Kasumi-1 (cell line): ENCODE results near the gene CERS6.
A peak's percentile ranks its signal among the peaks of the same experiment; 100 is the strongest.

Source experiments
- DNase-seq, 2 experiments: peaks; one replicate each; lab custom pipeline; 2025; lab: John Stamatoyannopoulos, UW

Gene CERS6

DNA sequence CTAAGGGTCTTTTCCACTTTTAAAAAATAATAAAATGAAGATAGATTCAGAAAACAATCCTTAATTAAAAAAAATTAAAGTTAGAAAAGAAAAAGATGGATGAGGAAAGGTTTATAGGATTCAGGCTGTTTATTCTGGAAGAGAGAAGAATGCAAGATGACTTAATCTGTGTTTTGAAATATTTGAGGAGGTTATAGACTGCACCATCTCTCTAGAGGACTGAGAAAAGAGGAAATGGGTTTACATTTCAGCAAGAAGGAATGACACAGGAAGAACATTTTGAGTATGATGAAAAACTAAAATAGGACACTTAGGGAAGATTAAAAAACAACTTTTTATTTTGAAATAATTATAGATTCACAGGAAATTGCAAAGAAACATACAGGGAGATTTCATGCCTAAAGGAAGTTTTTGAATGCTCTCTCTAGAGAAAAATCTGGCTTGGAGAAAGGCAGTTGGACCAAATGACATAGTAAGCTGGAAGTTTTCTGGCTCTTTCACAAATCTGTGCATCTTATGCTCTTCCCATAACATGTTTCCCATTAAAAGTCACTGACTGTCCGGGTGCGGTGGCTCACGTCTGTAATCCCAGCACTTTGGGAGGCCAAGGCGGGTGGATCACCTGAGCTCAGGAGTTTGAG, 75.0 kb downstream of the CERS6 start:
- peak; percentile 70 to 72 for DNase-seq

DNA sequence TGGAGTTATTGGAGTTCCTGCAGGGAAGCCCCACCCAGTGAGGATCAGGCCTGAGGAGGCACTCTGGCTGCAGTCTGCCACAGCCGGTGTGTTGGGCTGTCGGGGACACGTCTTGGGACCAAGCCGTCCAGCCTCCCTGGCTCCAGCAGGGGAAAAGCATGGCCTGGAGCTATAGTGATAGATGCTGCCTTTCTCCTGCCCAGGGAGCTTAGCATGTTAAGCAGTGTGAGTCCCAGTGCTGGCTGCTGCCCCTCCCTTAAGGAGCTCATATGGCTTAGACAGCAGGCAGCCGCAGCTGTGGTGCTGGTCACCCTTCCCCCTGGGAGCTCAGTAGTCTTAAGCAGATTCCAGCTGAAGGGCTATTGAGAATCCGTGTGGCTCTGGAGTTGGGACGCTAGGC, 78.9 kb downstream of the CERS6 start:
- no peak for DNase-seq

- DNase-seq: no peak
These were observed 80.9 kb downstream of the CERS6 start for GRCh38 chr2:168536925-168537466.

- no peak for DNase-seq
These were observed 82.1 kb downstream of the CERS6 start for GRCh38 chr2:168538133-168538532.

- no peak for DNase-seq
These were observed 82.5 kb downstream of the CERS6 start for GRCh38 chr2:168538534-168538933.

DNA sequence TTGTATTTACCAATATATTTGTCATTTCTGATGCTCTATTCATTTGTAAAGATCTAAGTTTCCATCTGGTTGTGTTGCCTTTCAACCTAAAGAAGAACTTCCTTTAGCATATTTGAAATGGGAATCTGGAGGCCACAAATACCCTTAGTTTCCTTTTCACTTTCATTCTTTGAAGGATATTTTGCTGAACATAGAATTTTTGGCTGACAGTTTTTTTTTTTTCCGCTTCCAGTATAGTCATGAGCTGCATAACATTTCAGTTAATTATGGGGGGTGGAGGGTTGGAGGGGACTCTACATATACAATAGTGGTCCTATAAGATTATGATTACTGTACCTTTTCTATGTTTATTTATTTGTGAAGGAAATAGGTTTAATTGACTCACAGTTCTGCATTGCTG, 83.9 kb downstream of the CERS6 start:
- no peak for DNase-seq

GRCh38 chr2:168541858-168542257, 85.8 kb downstream of the CERS6 start:
- peak in 1 of 2 experiments; percentile 22 for DNase-seq

DNA sequence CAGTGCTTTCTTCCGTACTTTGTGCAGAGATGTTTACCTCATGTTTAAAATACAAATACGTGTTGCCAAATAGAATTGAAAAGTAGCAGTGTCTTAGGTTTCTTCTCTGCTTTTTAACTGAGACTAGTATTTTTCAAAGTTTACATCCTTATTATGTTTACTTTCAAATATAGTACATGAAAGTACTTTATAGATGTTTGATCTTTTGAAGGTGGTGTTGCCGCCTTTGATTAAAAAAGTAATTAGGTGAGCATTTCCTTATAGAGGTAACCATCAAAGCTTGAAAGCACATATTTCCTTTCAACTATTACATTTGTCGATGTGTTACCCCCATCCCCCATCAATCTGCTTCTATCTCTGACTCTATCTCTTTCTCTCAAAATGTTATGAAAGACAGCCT, 87.0 kb downstream of the CERS6 start:
- no peak for DNase-seq

DNA sequence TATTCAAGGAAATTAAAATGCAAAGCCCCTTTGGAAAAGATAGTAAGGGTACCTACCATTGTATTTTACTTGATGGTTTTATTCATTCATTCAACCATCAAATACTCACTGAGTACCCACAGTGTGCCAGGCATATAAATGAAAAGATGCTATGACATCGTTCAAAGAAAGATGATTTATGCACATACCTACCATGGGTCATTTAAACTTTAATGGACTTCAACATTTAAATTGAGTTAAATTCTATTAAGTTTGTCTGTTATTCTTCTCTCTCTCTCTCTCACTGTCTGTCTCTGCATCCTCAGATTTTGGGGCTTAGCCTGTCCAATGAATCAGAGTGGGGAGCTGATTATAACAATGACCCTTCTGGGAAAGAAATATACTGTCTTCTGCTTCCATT, 87.9 kb downstream of the CERS6 start:
- DNase-seq: no peak

DNA sequence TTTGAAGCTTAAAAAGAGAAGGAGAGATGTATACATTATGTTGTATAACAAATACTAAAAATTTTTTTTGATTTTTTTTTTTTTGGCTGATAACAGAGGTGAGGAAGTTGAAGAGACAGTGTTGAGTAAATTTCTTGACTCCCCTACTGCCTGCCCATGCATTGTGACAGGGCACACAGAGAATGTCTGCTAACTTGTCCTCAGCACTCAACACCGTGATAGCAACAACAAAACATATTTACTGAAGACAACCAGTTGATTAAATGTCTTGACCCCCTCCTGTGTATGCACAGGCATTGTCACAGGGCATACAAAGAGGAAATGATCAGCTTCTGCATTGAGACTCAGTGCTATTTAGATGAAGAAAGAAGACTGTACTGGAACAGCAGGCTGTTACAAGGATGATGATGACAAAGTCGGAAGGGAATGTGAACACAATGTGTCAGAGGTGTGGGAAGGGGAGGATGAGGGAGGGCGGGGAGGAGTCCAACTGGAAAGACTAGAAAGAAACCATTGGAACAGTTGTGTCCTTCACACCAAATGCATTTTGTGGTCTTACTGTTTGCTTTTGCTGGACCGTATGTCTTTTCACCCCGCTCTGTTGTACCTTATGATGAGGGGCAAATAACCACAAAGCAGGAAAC, 89.5 kb downstream of the CERS6 start:
- peak; percentile 45 to 55 for DNase-seq

- DNase-seq: peak; percentile 99 to 100
These were observed 94.6 kb downstream of the CERS6 start for GRCh38 chr2:168550670-168551069.

GRCh38 chr2:168552450-168552856, 96.4 kb downstream of the CERS6 start:
- peak; percentile 82 to 93 for DNase-seq

DNA sequence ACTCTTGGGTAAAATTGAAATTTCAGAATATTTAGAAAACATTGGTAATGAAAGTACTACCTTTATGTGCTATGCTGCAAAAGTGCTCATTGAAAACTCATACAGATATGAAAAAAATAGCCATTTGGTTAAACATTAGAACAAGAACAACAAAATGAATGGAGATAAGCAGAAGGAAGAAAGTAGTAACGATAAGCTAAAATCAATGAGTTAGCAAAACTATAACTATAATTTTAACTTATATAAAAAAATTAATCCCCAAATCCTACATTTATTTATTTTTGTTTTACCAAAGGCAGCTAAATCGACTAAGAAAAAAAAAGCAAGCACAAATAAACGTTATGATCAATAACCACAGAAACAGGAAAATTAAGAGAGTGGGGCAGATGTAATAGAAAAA, 99.2 kb downstream of the CERS6 start:
- DNase-seq: no peak

DNA sequence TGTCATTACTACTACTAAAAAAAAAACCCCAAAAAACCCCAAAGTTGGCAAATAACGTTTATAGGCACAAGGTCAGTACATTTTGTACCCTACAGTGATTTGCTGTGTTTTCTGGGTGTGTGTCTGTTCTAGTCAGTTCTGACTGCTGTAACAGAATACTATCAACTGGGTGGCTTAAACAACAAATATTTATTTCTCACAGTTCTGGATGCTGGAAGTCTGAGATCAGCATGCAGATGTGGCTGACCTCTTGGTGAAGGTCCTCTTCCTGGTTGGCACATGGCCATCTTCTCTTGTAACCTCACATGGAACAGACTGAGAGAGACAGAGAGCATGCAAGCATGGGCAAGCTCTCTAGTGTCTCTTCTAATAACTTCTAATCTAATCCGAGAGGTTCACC, 103.1 kb downstream of the CERS6 start:
- no peak for DNase-seq

- no peak for DNase-seq
These were observed 104.9 kb downstream of the CERS6 start for GRCh38 chr2:168560817-168561499.

GRCh38 chr2:168561991-168562390, 105.9 kb downstream of the CERS6 start:
- no peak for DNase-seq

DNA sequence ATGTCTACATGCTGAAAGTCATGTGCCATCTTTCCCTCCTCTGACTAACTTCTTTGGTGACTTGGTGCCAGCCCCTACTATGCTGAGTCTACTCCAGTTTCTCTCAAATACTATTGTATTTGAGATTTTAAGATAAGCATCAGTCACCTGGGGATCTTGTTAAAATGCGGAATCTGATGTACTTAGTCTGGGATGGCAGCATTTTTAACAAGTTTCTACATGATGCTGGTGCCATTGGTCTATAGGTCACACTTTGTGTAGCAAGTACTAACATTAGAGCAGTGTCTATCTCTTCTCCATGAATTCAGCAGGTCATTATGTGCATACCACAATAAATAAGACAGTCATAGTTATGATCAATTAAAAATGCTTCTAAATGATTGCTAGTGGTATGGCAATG, 106.9 kb downstream of the CERS6 start:
- DNase-seq: no peak

DNA sequence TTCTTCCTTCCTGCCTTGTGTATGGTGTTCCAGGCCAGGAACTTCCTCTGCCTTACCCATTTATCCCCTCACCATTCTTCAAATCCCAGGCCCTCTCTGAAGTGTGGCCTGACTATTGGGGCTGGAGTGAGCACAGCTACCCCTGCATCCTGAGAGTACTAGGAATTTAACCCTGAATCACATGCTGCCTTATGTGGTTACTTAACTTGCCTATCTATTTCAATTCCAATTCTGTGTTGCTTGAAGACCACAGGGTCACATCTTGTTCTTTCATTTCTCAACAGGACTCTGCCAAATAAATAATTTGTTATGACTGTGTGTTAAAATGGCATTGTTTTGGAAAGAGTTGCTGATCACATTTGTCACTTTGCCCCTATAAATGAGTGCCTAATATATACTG, 108.6 kb downstream of the CERS6 start:
- no peak for DNase-seq

- no peak for DNase-seq
These were observed 109.0 kb downstream of the CERS6 start for GRCh38 chr2:168565112-168565511.

DNA sequence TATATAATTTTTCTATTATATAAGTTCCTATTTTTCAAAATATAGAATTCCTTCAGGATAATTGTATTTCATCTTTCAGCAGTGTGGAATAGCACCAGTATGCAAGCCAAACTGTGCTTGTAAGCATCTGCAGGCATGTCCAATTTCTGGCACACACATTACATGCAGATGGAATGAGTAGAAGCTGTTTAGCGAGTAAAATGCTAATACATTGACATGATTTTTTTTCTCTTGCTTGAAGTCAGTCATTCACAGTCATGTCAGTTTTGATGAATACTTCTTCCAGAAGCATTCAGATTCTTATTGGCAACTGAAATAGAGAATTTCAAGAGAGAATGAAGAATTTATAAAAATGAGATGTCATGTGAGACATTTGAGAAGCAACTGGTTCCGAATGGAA, 109.4 kb downstream of the CERS6 start:
- DNase-seq: no peak

- no peak for DNase-seq
These were observed 111.0 kb downstream of the CERS6 start for GRCh38 chr2:168566974-168567665.

DNA sequence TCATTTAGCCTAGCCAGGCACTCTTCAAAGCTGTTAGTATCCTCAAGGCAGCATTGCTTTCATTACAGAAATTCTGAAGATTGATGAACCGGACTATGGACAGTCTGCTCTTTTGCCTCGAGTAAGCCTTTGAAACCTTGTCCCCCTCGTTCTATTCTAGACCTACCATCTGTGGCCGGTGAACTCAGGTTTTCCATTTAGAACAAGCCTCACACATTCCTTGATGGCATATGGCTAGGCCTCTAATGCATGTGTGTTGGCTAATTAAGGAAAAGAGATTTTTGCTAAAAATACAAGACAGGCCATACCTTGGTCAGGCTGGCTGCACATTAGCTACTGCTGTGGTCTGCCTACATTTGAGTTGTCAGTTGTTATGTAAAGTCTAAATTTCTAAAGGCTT, 111.8 kb downstream of the CERS6 start:
- DNase-seq: no peak
